Mononuclear cell (primary cell): ENCODE data around the gene C1orf50. TPM values are rescaled to one million over a fixed set of nuclear protein-coding genes. Genes with fewer than 3 reads are reported as not detected.

ENCODE experiments used
- H3K27me3 ChIP-seq: 2 replicates; pipeline ENCODE4 v1.6.0; 2011; ENCODE audit warnings: low read length, control low read depth; ENCODE audit not compliant: insufficient read depth
- H3K4me1 ChIP-seq: 2 replicates; pipeline ENCODE4 v1.5.1; 2011; ENCODE audit warnings: mild to moderate bottlenecking, low read length, control low read depth; ENCODE audit not compliant: insufficient read depth
- H3K4me3 ChIP-seq: 2 replicates; pipeline ENCODE4 v1.5.1; 2011; ENCODE audit warnings: mild to moderate bottlenecking, low read length, moderate library complexity
- H3K9me3 ChIP-seq: 2 replicates; pipeline ENCODE4 v1.5.1; 2011; ENCODE audit warnings: low read depth, mild to moderate bottlenecking, control low read depth, low read length
- total RNA-seq: library from RNA; depleted of rRNA; stranded (reverse); fragments of >200 nt; gene quantifications from one replicate; pipeline ENCODE4 v1.2.3, GENCODE V29; 2012

C1orf50 gene
- total RNA-seq, 1 donor: 6.3 TPM

- Histone ChIP-seq H3K27me3 (no peaks in the 10 kb centered on the region), H3K9me3 (no peaks in the 10 kb centered on the region), H3K4me1 (peaks cover 2% of the 10 kb centered on the region), H3K4me3 (no peak overlapping the region)
Observed at GRCh38 chr1:42822800-42823392, 55.8 kb downstream of the C1orf50 start.

DNA sequence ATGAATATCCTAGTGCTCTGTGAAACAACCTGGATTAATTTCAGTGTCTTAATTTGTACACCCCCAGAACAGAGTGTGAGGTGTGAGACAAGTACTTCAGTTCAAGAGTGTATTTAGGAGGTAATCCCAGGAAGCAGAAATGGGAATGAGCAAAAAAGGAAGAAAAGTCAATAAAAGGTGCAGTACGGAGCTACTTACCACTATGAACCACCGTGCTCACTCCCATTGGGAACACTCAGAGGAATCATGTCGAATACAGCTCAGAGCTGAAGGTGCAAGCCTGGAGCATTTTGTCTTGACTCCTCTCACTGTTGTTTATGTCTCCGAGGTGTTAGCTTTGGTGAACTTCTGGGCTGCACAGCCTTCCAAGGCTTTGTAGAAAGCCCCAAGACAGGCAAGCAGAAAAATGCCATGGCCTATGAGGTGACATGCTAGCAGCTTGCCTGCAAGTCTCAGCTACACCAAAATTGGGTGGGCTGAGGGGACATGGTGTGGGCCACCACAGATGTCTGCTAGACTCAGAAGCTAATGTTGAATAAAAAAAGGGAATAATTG lies 57.5 kb downstream of the C1orf50 start:
- H3K27me3 ChIP-seq: no peaks in the 10 kb centered on the region
- no peaks in the 10 kb centered on the region for H3K4me1 ChIP-seq
- no peak overlapping the region for H3K4me3 ChIP-seq
- no peaks in the 10 kb centered on the region for H3K9me3 ChIP-seq

GRCh38 chr1:42825036-42825851 lies 58.2 kb downstream of the C1orf50 start:
- H3K4me1 ChIP-seq: no peaks in the 10 kb centered on the region
- H3K27me3 ChIP-seq: no peaks in the 10 kb centered on the region
- H3K4me3 ChIP-seq: no peak overlapping the region
- no peaks in the 10 kb centered on the region for H3K9me3 ChIP-seq

Other genes with a start within 250 kb of the C1orf50 start
- 26.1 TPM for gene PPIH, start 108.8 kb upstream of the C1orf50 start, total RNA-seq
- gene YBX1, start 84.8 kb upstream of the C1orf50 start, total RNA-seq: 446 TPM
- under 0.01 TPM for gene CLDN19, start 27.0 kb upstream of the C1orf50 start, total RNA-seq
- 12.7 TPM for gene P3H1, start 221 bp upstream of the C1orf50 start, total RNA-seq
- 1.0 TPM for gene TMEM269, start 17.7 kb downstream of the C1orf50 start, total RNA-seq
- 6.4 TPM for gene ERMAP, start 49.9 kb downstream of the C1orf50 start, total RNA-seq
- gene SVBP, start 50.1 kb downstream of the C1orf50 start, total RNA-seq: 22.5 TPM
- 1.6 TPM for gene ZNF691, start 79.4 kb downstream of the C1orf50 start, total RNA-seq
- gene SLC2A1, start 191.6 kb downstream of the C1orf50 start, total RNA-seq: 49.7 TPM